ENCODE results near the gene C6orf132.
A peak's percentile ranks its signal among the peaks of the same experiment; 100 is the strongest.
"Not testable (repeated sequence)": the region's sequence is repeated elsewhere in the genome, so short reads cannot be mapped to it uniquely, and the experiment has no call there.

C6orf132 gene, protein sequence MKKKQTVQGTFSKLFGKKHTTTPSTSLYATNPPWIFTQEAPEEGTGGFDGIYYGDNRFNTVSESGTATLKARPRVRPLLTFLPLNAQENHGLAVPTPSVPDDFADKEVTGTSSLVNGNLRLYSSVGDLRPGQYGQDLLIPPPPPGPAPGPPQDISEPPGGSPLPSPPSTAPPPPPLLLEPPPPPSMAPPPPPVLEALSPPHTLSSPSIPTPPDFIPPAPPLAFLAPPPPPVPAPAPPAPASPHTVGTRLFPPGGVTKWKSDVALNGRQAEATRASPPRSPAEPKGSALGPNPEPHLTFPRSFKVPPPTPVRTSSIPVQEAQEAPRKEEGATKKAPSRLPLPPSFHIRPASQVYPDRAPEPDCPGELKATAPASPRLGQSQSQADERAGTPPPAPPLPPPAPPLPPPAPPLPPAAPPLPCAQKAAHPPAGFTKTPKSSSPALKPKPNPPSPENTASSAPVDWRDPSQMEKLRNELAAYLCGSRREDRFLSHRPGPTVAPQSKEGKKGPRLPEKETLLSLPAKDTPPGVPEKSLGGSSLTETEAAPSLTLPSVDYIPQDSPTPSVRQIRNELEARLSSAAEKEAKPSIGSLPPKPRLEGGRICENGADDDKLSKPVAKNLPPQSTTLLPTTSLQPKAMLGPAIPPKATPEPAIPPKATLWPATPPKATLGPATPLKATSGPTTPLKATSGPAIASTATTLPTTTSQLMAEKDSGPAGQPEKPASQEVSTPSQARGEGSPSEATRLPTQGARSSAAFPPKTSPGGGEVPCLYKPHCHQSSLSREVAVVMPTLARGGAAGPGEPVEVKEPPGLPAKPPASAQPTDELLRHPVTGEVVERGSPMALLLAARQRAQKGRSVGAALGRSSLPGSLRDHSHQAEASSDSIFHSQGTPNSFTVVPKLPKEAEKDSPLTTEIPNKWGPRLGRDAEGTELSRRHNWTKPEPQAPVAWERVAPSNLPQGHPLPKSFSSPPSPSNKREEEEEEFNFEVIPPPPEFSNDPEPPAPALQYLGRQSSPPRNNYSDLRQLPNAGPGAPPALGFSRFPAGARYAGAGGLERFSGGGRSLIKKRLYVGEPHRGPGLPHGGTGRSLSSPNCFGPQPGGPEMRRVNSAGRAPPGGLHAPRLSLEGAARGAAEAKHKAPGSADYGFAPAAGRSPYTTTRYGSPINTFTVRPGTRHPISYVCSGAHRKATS

DNA sequence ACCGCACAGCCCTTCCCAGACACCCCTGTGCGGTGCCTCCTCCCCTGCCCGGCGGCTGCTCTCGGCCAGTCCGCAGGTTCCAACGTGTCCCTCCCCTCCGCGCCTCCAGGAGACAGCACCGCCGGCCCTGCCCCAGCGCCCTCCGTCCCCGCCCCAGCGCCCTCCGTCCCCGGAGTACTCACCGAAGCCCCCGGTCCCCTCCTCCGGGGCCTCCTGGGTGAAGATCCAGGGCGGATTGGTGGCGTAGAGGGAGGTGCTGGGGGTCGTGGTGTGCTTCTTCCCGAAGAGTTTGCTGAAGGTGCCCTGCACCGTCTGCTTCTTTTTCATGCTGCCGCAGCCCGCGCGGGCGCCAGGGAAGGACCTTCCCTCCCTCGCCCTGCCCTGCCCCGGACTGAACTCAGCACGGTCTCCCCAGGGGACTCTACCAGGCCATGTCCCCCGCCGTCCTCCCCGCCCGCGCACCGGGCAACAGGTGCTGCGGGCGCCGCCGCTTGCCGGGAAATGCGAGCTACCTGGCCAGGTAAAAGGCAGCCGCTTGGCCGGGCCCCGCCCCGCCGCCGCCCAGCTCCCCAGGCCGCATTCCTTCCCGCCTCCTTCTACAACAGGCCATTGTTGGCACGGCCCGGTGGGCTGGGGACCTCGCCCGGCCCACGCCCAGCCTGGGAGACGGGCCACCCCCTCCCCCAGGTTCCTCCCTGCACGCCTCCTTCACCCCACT is at the start of gene C6orf132:
Gene C6orf132, minus strand, starts transcription at position 503 of the 718 bp plus-strand sequence. Its CDS starts 176 bp downstream, at position 327.
- no peak for DNase-seq

GRCh38 chr6:42190554-42191183 is 48.2 kb upstream of the C6orf132 start:
- DNase-seq: no peak

- no peak for DNase-seq
These were observed 46.0 kb upstream of the C6orf132 start for GRCh38 chr6:42188406-42188805.

GRCh38 chr6:42185597-42185996 is 43.2 kb upstream of the C6orf132 start:
- DNase-seq: no peak

GRCh38 chr6:42184475-42184874 is 42.1 kb upstream of the C6orf132 start:
- DNase-seq: no peak

DNA sequence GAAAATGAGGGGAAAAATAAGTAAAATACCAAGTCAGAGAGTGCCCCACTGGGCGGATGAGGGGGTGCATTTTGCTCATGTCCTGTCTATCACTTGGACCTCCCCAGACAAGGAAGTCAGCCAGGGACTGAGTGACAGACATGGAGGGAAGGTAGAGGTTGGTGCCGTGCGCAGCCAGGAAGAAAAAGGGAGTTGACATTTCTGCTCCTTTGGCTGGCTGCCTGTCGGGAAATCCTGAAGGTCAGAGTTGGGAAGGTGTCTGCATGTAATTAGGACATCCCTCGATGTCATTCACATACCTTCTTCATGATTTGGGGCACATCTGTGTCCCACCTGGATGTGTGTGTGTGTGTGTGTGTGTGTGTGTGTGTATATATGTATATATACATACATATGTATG is 39.7 kb upstream of the C6orf132 start:
- no peak for DNase-seq

DNA sequence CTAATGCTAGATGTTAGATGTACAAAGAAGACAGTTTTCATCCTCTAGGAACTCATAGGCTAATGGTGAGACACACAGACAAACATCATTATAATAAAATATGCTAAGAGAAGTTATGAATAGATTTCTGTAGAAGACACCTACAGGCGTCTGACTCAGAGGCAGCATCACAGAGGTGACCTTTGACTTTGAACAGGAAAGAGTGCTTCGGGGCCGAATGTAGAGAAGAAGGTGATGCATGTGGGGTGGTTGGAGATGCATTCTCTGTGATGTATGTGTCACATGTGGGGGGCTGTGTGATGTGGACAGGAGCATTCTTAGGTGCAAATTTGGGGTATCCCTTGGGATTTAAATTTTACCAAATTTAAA is 37.5 kb upstream of the C6orf132 start:
- DNase-seq: no peak

GRCh38 chr6:42179261-42179944 is 37.0 kb upstream of the C6orf132 start:
- no peak for DNase-seq

GRCh38 chr6:42177514-42178364 is 35.3 kb upstream of the C6orf132 start:
- DNase-seq: peak; percentile 40

DNA sequence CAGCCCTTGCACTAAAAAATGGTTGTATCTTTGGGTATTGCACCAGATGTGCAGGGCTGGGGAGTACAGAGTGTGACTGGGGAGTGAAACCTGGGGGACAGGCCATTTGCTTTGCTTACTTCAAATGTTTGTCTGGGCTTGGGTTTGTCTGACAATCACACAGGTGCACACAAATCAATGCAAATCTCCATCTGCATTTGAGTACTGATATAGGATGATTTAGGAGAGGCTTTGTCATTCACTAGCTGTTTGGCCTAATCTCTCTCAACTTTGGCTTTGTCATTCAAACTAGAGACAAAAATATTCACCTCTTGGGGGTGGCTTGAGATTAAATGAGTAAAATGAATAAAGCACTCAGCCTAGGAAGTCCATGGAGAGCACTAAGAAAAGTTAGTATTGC is 34.6 kb upstream of the C6orf132 start:
- DNase-seq: no peak

DNA sequence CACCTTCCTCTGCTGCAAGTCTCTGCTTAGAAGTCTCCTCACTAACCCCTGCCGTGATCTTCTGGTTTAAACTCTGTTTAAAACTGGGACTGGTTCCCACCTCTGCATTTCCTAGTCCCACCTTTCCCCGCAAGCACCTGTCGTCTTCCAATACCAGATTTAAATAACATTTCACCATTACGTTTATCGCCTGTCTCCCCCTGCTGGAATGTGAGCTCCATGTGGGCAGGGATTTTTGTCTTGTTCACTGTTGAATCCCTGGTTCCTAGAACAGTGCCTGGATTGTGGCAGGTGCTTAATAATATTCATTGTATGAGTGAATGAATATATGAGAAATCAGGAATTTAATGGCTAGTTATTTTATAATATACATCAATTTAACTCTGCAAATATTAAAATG is 33.4 kb upstream of the C6orf132 start:
- DNase-seq: no peak

DNA sequence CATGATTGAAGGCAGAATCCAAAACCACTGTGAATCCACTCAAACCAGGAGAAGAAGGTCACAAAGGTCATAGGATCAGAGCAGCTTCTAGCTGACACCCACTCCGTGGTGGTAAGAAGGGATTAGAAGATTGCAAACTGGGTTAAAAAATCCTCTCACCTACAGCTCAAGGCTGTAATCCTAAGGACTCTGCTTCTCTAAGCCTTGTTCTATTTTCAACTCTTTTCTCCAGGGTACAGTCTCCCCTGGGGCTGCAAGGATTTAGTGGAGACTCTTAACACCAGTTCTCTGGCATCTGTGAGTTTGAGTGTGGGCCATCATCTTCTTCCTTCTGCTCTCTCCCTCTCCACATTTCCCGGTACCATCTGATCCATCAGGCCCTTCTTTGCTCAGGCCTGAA is 30.7 kb upstream of the C6orf132 start, which contains the start of gene GUCA1A:
Gene GUCA1A, plus strand, starts transcription at position 264 of the 400 bp plus-strand sequence. CDS start 250 bp downstream, outside the sequence.
- DNase-seq: no peak

GRCh38 chr6:42171813-42172581 is 29.6 kb upstream of the C6orf132 start:
- DNase-seq: no peak

DNA sequence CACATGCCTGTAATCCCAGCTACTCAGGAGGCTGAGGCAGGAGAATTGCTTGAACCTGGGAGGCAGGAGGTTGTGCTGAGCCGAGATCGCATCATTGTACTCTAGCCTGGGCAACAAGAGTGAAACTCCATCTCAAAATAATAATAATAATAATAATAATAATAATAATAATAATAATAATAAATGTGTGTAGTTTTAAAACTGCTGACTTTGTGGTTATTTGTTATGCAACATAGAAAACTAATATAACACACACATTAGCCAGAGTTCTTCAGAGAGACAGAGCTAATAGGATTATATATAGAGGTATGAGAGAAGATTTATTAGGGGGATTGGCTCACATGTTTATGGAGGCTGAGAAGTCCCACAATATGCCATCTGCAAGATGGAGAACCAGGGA is 27.4 kb upstream of the C6orf132 start:
- not testable (repeated sequence) for DNase-seq

- no peak for DNase-seq
These were observed 26.2 kb upstream of the C6orf132 start for GRCh38 chr6:42168650-42169049.

GRCh38 chr6:42166444-42167141 is 24.2 kb upstream of the C6orf132 start:
- peak; percentile 78 for DNase-seq

GRCh38 chr6:42165016-42165415 is 22.6 kb upstream of the C6orf132 start:
- no peak for DNase-seq

DNA sequence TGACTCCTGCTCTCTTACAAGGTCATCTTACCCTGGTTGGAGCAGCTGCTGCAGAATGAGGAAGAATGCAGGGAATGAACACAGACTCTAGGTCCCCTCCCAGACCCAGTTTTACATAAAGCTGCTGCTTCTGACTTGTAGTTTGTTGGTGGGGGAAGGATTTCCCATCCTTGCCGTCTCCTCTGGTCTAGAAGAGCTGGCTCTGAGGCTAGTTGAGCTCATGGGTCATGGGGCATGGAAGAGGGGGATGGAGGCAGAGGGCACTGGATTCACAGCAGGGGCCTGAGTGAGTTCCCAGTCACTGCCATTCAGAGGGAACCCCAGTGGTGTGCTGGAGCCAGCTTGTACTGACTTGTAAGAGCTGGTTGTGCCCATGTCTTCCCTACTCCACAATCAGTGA is 21.6 kb upstream of the C6orf132 start:
- no peak for DNase-seq

- DNase-seq: no peak
These were observed 20.4 kb upstream of the C6orf132 start for GRCh38 chr6:42162812-42163211.

Measured in CD4-positive, alpha-beta T cell treated with Interleukin-6 for 4 hours (primary cell).